GM19395 (cell line): ENCODE data around the gene TNFAIP3.
"Not testable (repeated sequence)": the region's sequence is repeated elsewhere in the genome, so short reads cannot be mapped to it uniquely, and the experiment has no call there.

Experiments
- ATAC-seq: cut with Tn5 transposase; IDR thresholded peaks from one replicate; pipeline ENCODE4 v1.9.1; 2021; ENCODE audit warnings: mild to moderate bottlenecking, moderate library complexity; ENCODE audit not compliant: unreplicated experiment

The TNFAIP3 gene

DNA sequence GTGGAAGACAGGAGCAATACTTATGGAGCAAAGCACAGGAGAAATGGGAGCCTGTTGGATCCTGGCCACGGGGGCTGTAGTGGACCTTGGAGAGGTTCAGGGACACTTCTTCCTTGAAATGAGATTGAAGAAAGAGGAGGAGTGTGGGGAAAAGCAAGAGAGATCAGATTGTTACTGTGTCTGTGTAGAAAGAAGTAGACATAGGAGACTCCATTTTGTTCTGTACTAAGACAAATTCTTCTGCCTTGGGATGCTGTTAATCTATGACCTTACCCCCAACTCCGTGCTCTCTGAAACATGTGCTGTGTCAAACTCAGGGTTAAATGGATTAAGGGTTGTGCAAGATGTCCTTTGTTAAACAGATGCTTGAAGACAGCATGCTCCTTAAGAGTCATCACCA is 22.7 kb upstream of the TNFAIP3 start:
- not testable (repeated sequence) for ATAC-seq

DNA sequence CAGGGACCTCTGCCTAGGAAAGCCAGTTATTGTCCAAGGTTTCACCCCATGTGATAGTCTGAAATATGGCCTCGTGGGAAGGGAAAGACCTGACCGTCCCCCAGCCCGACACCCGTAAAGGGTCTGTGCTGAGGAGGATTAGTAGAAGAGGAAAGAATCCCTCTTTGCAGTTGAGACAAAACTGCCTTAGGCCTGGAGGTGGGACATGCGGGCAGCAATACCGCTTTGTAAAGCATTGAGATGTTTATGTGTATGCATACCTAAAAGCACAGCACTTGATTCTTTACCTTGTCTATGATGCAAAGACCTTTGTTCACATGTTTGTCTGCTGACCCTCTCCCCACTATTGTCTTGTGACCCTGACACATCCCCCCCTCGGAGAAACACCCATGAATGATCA is 22.3 kb upstream of the TNFAIP3 start:
- not testable (repeated sequence) for ATAC-seq

DNA sequence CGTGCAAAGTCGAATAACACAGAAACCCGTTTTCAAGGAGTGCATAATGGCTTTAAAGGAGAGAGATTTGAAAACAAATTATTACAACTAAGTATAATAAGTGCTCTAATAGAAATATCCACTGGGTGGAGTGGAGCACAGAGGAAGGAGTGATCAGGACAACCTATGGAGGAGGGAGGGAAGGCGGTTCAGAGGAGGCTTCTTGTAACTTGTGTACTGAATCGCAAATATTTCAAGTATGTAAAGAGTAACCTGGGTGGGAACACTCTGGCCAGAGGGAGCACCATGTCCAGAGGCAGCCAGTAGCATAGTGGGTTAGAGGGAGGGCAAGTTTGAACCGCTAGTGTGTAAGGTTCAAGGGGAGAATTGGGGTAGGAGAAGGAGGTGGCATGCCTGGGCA is 21.6 kb upstream of the TNFAIP3 start:
- no peak for ATAC-seq

DNA sequence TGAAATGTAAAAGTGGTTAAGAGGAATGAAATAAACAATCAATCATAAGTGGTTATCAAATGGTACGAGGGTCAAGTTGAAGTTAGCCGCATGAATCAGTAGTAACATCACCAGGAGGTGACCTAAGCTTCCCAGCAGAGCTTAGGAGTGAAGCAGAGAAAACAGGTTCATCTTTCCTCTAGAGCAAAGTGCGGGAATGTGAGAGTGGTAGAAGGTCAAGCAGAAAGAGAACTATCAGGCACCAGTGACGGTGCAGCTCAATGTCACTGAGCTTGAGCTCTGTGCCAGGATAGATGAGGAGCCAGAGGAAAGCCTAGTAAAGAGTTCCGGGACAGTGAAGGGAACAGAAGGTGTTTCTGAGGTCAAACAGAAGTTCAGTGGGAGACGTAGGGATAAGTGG is 20.8 kb upstream of the TNFAIP3 start:
- ATAC-seq = no peak

DNA sequence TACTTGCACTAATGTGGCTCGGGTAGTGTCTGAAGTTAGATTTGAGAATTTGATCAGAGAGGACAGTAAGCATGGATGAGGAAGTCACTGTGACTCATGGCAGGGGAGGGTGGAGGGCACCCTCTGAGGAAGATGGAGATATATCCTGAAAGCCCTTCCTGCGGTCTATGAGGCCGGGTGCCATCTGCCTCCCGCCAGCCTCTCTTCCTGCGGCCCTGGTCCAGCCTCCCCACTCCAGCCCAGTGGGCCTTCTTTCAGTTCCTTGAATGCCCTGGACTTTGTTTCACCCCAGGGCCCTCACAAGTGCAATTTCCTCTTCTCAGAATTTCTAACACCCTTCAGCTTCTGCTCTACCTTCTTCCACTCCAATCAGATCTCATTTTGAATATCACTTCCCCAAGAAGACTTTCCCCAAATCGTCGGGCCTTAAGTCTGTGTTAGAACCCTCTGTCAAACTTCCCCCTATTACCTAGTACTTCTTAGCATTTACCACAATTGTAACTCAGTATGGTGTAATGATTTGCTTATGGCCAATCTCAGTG is 20.2 kb upstream of the TNFAIP3 start:
- ATAC-seq = peak; percentile 64

DNA sequence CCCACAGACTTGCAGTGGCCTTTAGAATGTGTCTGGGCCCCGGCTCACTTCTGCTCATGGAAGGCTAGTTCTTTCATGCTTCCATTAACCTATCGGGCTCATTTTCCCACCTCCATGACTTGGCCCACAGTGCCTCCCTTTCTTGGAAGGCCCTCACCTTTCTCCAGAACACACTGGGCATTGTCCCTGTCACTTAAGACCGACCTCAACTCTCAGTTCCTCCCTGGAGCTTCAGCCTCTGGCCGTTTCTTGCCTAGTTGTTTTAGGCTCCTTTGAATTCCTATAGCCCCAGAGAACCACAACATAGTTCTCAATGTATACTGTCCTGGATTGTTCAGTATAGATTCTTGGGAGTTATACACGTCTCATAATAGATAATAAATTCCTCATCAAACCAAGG is 19.3 kb upstream of the TNFAIP3 start:
- no peak for ATAC-seq

DNA sequence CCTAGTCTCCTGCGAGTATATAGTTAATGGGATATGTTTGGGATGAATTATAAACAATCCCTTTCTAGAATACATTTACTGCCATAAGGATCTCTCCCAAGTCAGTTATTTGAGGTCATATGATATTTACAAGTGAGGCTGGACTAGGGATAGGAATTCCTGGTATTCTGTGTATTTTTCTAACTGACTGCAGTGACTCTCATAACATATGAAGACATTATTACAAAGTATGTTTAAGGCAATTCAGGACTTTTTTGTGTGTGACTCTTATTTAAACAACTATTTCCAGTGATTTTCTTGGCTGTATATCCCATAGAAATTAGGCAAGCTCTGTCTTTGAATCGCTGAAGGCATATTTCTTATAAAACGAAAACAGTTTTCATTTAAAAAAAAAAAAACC is 18.4 kb upstream of the TNFAIP3 start:
- ATAC-seq = no peak

DNA sequence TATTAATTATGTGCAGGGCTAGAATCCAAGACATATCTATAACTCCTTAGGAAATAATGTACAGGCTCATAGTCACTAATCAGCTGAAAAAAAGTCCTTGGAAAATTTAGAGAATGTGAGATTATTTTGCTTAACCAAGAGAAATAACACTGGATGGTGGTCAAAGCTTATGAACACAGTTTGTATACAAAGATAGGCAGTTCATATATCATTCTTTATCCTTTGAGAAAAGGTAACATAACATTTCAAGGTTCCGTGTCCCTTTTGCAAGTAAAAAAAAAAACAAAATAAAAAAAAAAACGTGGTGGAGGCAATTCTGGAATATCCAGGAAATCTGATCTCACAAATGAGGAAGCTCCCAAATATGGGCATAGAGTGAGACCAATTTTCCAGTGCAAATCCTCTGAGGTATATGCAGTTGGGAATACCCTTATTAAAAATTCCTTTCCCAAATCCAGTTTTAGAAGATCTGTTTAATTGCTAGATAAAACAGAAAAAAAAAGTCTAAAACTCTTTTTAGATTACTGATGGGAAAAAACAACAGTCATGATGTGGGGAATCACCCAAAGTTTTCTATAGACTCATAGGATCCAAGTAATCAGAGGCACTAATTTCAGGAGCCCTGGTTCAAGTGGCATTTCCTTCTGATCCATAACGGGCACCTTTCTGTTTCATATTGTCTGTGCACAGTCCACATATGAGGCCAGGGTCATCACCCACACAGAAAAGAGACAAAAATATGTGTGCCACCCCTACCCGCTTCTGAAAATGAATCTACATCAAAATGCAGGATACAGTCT is 17.7 kb upstream of the TNFAIP3 start:
- no peak for ATAC-seq

DNA sequence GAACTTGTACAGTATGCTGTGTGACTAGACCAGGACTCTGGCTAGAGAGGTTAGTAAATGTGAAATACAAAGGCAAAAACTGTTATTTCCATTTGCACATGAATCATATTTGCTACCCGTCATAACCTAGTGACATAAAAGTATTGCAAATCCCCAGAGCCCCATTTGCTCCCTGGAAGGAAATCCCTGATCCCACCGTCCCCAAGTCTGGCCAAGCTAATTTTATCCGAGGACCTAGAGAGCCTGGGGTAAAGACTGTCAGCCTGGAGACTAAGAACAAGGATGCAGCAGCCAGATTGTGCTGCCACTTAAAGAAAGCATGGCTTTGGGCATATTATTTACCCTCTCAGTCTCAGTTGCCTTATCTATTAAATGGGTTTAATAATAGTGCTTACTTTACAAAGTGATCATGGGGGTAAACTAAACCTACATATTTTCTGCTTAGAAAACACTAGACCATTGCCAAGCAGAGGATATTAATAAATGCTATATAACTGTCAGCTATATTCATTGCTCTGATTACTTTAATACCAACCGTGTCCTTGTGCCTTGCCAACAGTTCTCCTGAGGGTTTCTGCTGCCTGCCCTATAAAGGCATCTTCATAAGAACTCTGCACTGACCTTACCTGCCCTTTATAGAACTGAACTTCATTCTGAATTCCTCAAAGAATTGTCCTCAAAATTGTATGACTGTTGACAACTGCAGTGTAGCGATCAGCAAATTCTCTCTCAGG is 16.9 kb upstream of the TNFAIP3 start:
- ATAC-seq = no peak

DNA sequence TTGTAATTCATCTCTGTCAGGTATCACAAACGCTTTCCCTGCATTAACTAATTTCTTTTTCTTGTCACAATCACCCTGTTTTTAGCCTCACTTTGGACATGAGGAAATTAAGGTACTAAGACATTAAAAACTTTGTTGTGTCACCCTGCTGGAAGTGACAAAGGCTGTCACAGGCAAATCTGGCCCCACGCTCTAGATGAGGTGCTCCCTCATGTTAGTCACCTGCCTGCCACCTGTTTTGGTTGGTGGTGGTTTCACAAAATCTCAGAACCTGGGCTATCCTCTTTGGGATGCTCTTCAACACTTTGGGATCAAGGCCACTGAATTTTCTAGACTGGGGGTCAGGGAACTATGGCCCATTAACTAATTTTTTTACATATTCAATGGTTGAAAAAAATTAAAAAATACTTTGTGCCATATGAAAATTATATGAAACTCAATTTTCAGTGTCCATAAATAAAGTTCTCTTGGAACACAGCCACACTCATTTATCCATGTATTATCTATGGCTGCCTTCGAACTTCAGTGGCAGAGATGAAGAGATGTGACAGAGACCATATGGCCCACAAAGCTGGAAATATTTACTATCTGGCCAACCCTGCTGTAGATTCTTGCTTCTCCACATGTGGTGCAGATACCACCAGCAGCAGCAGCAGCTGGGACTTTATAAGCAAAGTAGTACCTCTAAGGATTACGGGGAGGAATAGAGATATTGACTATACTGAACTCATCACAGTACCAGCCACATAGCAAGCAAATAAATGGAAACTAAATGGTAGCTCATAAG is 16.1 kb upstream of the TNFAIP3 start:
- ATAC-seq = no peak

DNA sequence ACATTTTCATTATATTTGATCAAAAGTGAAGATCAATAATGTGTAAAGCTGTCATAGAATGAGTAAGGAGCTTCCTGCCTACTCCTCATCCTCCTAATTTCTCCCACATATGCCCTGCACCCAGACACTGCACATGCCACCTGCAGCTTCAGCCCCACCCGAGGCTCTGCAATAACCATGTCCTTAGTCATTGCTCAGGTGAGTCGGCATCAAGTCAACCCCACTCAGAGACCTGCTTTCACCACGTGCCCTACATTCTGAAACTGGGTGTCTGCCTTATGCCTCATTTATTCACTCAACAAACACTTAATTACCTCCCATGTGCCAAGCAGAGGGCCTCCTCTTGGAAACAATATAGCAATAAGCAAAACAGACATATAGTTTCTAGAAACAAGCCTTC is 15.4 kb upstream of the TNFAIP3 start:
- no peak for ATAC-seq

DNA sequence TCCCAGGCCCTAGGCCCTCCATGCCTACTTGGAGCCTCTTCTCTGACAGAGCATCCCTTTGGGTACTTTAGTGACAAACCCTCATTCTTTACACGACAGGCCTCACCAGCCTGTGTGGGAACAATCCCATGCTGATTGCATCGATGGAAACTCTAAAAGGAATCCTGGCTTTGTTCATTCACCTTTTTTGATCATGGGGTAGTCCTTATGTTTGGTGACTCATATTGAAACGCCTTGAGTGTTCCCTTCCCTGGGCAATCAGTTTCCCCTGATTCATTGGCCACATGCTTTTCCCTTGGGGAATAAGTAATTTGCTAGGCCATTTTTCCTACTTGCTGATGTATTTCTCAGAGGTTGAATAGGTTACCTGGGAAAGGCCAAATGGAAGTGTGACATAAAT is 14.7 kb upstream of the TNFAIP3 start:
- no peak for ATAC-seq

DNA sequence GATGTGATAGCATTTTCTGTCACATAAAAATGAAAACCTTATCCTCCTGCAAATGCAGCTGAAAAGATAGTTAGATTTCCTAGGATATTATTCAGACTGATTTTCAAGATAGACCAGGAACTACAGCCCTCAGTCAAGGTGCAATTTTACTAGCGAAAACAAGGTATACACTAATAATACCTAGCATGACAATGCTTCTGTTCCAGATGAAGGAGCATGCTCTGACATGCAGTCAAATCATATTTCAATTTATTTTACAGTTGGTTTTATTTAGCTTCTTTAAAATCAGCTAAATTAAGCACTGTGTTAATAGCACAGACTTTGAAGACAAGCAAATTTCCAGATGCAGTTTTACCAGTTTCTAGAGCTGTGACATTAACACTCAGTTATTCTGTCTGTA is 14.2 kb upstream of the TNFAIP3 start:
- no peak for ATAC-seq

DNA sequence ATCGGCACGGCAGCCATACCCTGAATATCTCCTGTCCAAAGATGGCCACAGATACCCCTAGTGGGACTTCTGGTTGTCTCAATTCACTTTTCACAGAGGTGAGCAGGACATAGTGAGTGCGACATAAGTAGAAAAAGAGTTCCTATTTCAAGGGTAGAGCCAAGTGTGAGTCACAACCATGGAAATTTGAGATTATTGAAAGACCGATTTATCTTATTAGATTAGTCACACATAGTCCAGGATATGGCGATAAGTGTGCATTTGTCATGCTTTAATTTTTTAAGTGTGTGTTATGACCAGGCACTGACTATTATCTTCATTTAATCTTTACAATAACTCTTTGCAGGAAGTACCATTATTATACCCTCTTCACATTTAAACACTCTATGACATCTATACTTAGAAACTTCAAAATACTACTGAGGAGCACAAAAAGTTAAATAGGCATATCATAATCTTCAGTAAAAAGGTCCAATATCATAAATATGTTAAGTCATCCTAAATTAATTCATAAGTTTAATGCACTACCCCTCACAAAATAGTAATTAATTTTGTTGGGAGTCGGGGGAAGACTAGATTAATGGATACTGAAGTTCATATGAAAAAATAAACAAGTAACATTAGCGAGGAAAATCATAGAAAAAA is 13.4 kb upstream of the TNFAIP3 start:
- no peak for ATAC-seq

DNA sequence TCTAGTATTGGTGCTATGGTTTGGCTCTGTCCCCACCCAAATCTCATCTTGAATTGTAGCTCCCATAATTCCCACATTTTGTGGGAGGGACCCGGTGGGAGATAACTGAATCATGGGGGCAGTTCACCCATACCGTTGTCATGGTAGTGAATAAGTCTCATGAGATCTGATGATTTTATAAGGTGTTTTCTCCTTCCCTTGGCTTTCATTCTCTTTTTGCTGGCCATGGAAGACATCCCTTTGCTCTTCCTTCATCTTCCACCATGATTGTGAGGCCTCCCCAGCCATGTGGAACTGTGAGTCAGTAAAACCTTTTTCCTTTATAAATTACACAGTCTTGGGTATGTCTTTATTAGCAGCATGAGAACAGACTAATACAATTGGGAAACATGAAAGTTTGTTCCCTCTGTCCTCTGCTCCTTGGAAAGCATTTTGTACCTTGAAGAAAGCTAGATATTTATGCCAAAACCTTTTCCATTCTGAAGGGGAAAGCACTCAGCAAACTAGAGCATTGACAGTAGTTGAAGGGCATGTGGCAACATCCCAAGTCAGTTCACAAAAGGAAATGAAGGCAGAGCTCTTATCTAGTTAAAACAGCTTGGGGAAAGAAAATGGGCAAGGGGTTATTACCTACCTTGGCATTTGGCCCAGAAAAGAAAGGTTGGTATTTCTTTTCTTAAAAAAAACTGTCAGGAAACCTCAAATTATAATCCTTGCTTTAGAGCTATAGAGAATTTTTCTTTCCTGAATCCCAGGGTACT is 10.7 kb upstream of the TNFAIP3 start:
- no peak for ATAC-seq

DNA sequence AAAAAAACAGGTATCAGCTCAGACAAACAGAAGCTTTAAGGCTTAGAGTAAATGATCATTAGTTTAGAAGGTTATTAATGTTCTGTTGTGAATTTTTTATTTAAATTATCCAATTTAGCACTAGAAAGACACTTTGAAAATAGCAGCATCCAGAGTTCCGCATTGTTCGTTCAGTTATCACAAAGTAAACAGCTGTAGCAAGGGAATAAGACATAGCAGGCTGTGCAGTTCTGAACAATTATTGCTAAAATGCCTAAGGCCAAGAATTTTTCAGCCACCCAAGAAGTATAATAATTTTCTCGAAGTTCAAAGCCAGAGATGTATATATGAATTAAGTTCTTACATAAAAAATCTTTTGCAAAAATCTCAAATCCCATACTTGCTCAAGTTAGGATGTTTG is 8.0 kb upstream of the TNFAIP3 start:
- ATAC-seq = no peak

DNA sequence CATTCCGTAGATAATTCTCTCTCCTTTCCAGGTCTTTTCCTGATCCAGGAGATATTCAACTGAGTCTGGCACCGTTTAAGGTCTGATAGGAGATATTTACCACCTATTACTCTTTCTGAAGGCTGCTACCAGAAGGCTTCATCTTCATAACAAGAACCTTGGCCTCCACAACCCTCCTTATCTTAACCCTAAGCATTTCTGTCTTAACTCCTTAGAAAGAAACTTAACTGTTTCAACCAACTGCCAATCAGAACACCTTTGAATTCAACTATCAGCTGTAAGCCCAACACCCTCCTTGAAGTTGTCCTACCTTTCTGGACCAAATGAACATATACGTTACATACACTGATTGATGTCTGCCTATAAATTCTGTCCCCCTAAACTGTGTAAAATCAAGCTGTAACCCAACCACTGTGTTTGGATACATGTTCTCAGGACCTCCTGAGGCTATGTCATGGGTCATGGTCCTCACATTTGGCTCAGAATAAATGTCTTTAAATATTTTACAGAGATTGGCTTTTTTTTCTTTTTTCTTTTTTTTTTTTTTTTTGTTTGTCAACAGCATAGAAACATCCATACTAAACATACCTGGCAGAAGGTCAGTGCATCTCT is 6.6 kb upstream of the TNFAIP3 start:
- ATAC-seq = no peak

DNA sequence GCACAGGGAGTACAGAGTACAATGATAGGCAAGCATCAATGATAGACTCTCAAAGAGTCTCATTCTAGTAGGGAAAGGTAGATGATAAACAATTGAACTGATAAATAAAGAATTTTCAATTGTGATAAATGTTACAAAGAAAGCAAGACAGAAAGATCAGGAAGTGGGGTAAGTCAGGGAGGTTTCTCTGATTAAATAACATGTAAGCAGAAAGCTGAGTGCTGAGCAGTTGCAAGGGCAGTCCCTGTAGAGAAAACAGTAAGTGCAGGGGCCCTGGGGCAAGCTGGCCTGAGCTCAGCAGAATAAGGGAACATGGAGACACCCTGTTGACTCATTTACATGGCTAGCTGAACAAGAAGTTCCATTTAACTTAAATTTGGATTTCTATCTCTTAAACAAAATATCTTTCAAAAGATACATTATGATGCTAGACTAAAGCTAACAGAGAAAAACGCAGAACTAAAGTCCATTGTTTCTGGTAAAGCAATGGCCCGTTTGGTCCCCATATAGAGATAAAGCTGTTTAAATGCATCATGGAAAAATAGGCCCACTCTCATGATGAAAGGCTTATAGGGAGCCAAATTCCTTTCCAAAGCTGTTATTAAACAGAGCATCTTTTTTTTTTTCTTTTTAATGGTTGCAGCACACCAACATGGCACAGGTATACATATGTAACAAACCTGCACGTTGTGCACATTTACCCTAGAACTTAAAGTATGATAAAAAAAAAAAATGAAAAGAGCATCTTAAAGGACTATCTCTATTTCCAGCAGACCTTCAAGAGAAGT is 5.3 kb upstream of the TNFAIP3 start:
- no peak for ATAC-seq
